Transverse colon (tissue), 3 donors: ENCODE results near the gene WNT16.

Source experiments
- EP300 ChIP-seq: sonication (generic); formaldehyde crosslinking; IDR thresholded peaks from one replicate; pipeline ENCODE4 v1.6.1; 2017; ENCODE audit warnings: antibody characterized with exemption, low read depth
- POLR2A ChIP-seq: fragments of 450-650 bp; IDR thresholded peaks from one replicate; pipeline ENCODE4 v1.6.1; 2016; ENCODE audit warnings: antibody characterized with exemption, mild to moderate bottlenecking, moderate library complexity
- TF ChIP-seq, protein P1 (sequence below), 5 experiments: fragments of 200-600 bp in 3 of 5; fragments of 450-650 bp in 2 of 5; sonication (generic) in 3 of 5; IDR thresholded peaks; 1 replicate in 2 of 5; 2 replicates in 3 of 5; pipeline ENCODE4 v1.5.1; 2016 to 2017; ENCODE audit warnings: antibody characterized with exemption in 5 of 5, inconsistent platforms in 3 of 5, mild to moderate bottlenecking in 2 of 5, moderate library complexity in 1 of 5

DNA sequence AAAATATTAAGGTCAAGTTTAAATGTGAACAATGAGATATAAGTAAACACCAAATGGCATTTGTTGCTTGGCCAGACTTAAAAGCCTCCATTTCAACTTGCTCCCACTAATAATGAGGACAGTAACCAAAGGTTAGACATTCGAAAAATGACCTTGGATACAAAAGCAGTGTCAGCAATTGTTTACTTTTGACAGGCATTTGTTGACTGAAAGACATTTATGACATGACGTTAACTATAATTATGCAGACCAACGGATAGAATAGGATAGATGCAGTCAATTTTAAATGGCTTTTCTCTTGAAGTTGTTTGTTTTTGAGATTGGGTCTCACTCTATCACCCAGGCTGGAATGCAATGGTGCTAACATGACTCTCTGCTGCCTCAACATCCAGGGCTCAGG is 6.3 kb upstream of the WNT16 start:
- TF ChIP-seq POLR2A = no peak
- TF ChIP-seq, protein P1, sequence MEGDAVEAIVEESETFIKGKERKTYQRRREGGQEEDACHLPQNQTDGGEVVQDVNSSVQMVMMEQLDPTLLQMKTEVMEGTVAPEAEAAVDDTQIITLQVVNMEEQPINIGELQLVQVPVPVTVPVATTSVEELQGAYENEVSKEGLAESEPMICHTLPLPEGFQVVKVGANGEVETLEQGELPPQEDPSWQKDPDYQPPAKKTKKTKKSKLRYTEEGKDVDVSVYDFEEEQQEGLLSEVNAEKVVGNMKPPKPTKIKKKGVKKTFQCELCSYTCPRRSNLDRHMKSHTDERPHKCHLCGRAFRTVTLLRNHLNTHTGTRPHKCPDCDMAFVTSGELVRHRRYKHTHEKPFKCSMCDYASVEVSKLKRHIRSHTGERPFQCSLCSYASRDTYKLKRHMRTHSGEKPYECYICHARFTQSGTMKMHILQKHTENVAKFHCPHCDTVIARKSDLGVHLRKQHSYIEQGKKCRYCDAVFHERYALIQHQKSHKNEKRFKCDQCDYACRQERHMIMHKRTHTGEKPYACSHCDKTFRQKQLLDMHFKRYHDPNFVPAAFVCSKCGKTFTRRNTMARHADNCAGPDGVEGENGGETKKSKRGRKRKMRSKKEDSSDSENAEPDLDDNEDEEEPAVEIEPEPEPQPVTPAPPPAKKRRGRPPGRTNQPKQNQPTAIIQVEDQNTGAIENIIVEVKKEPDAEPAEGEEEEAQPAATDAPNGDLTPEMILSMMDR (IDR thresholded peaks at IDR 0.05) = no peak
- no peak for TF ChIP-seq EP300
